Vagina (tissue), 2 donors: Measurements from ENCODE around the gene ITPR3. TPM values are rescaled to one million over a fixed set of nuclear protein-coding genes. Genes with fewer than 3 reads are reported as not detected.

Experiments
- DNase-seq, 2 donors: peaks; one replicate each; pipeline ENCODE4 v3.0.0-alpha.2; 2017; ENCODE audit errors: extremely low spot score in 2 of 2
- H3K27ac ChIP-seq: fragments of 200-600 bp; sonication (generic); one replicate; pipeline ENCODE4 v1.5.1; 2019
- H3K27me3 ChIP-seq: fragments of 200-600 bp; sonication (generic); one replicate; pipeline ENCODE4 v1.5.1; 2019
- H3K36me3 ChIP-seq, 2 donors: fragments of 200-600 bp; sonication (generic); one replicate each; pipeline ENCODE4 v1.5.1; 2017 to 2019
- H3K4me1 ChIP-seq: fragments of 200-600 bp; sonication (generic); one replicate; pipeline ENCODE4 v1.5.1; 2019
- H3K4me3 ChIP-seq, 2 donors: fragments of 200-600 bp; sonication (generic); 1 replicate in 1 of 2; 2 replicates in 1 of 2; pipeline ENCODE4 v1.5.1; 2016 to 2019
- H3K9me3 ChIP-seq: fragments of 200-600 bp; sonication (generic); one replicate; pipeline ENCODE4 v1.5.1; 2019
- CTCF ChIP-seq, 3 experiments: fragments of 450-650 bp in 2 of 3; fragments of 200-600 bp in 1 of 3; sonication (generic) in 1 of 3; IDR thresholded peaks; one replicate each; pipeline ENCODE4 v1.5.1; 2017 to 2019; ENCODE audit warnings: antibody characterized with exemption in 3 of 3, mild to moderate bottlenecking in 2 of 3, moderate library complexity in 2 of 3
- POLR2A ChIP-seq, 2 donors: fragments of 450-650 bp; IDR thresholded peaks; one replicate each; pipeline ENCODE4 v1.6.1; 2017; ENCODE audit warnings: antibody characterized with exemption in 2 of 2, mild to moderate bottlenecking in 2 of 2, moderate library complexity in 2 of 2
- POLR2AphosphoS5 ChIP-seq, 2 donors: sonication (generic); formaldehyde crosslinking; IDR thresholded peaks; one replicate each; pipeline ENCODE4 v1.9.0; 2017; ENCODE audit warnings: antibody characterized with exemption in 2 of 2, mild to moderate bottlenecking in 2 of 2, low read depth in 1 of 2; ENCODE audit not compliant: insufficient read depth in 1 of 2
- intact Hi-C: fragments of 100-400 bp; cut with DNase I; formaldehyde crosslinking; loops from one replicate; pipeline ENCODE4 v1.15.1; 2023
- total RNA-seq: library from RNA; depleted of rRNA; stranded (reverse); fragments of >200 nt; gene quantifications from one replicate; pipeline ENCODE4 v1.2.3, GENCODE V29; 2016

ITPR3 gene
- total RNA-seq, 1 donor from 2014 or later = 50.1 TPM

- intact Hi-C loops = no loop called here
- Histone ChIP-seq H3K27ac (no peak overlapping the region), H3K9me3 (no peaks in the 10 kb centered on the region), H3K36me3 (no peaks in the 10 kb centered on the region), H3K4me3 (no peak overlapping the region), H3K4me1 (peaks cover 44% of the 10 kb centered on the region), H3K27me3 (no peaks in the 10 kb centered on the region)
- TF ChIP-seq POLR2A (IDR thresholded peaks at IDR 0.05) = no peak
- no peak for TF ChIP-seq CTCF (IDR thresholded peaks at IDR 0.05)
- TF ChIP-seq POLR2AphosphoS5 (IDR thresholded peaks at IDR 0.05; ENCODE audit: insufficient read depth in 1 of 2, low read depth in 1 of 2) = no peak
- no peak for DNase-seq
Measured at GRCh38 chr6:33636655-33637054, 15.5 kb downstream of the ITPR3 start.

DNA sequence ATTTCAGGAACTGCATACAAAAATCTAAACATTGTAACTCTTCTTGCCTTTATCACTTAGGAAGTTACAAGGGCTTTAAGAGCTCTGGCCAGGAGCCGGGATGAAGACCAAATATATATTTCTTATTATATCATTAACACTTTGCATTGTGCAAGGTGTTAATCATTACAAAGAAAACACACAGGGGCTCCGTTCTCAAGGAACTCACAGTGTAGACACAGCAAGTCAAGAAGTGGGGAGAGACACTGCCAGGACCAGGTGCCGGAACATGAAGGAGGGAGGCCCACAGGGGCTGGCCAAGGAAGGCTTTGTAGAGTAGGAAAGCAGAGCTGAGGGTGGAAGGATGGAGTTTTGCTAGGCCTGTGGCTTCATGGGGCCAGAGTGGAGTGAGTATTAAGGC is 17.4 kb downstream of the ITPR3 start:
- intact Hi-C loops = no loop called here
- no peaks in the 10 kb centered on the region for H3K9me3 ChIP-seq
- no peaks in the 10 kb centered on the region for H3K27me3 ChIP-seq
- no peak for DNase-seq
- peaks cover 42% of the 10 kb centered on the region for H3K4me1 ChIP-seq
- H3K4me3 ChIP-seq = no peak overlapping the region
- H3K27ac ChIP-seq = no peak overlapping the region
- no peaks in the 10 kb centered on the region for H3K36me3 ChIP-seq
- TF ChIP-seq POLR2A (IDR thresholded peaks at IDR 0.05) (no peak), CTCF (IDR thresholded peaks at IDR 0.05) (no peak), POLR2AphosphoS5 (IDR thresholded peaks at IDR 0.05; ENCODE audit: insufficient read depth in 1 of 2, low read depth in 1 of 2) (no peak)

DNA sequence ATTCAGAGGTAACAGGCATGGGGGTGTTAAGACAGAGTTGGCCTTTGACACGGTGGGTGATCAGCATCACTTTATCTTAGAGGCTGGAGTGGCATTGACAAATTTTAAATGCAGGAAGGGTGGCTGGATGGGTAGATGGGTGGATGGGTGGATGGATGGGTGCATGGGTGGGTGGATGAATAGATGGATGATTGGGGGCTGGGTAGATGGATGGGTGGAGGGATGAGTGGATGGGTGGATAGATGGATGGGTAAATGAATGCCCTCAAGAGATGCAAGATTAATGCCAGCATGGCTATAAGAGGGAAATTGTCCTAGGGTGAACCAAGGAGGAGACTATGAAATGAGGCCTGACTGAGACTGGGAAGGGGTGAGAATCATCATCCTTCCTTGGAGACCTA is 18.4 kb downstream of the ITPR3 start:
- no peak for DNase-seq
- Histone ChIP-seq H3K4me1 (peaks cover 34% of the 10 kb centered on the region), H3K36me3 (no peaks in the 10 kb centered on the region), H3K27ac (no peak overlapping the region), H3K27me3 (no peaks in the 10 kb centered on the region), H3K4me3 (no peak overlapping the region), H3K9me3 (no peaks in the 10 kb centered on the region)
- intact Hi-C loops = no loop called here
- TF ChIP-seq CTCF (IDR thresholded peaks at IDR 0.05) (no peak), POLR2A (IDR thresholded peaks at IDR 0.05) (no peak), POLR2AphosphoS5 (IDR thresholded peaks at IDR 0.05; ENCODE audit: insufficient read depth in 1 of 2, low read depth in 1 of 2) (no peak)

DNA sequence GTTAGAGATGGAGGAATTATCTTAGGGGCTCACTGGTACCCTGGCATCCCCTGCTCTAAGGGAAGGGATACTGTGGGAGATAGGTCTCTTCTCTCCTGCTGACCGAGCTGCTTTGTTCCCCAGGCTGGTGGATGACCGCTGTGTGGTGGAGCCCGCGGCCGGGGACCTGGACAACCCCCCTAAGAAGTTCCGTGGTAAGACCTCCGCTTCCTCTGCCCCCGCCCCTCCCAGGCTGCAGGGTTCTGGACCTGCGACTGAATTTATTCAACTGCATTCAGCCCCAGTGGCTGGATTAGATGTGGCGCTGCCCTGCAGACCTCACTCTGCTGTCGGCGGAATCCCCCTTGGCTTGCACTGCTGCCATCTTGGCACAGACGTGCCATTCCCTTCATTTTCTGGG is 19.2 kb downstream of the ITPR3 start:
- Histone ChIP-seq H3K36me3 (no peaks in the 10 kb centered on the region), H3K9me3 (no peaks in the 10 kb centered on the region), H3K4me3 (no peak overlapping the region), H3K27me3 (no peaks in the 10 kb centered on the region), H3K27ac (no peak overlapping the region), H3K4me1 (peaks cover 29% of the 10 kb centered on the region)
- no peak for DNase-seq
- TF ChIP-seq POLR2AphosphoS5 (IDR thresholded peaks at IDR 0.05; ENCODE audit: insufficient read depth in 1 of 2, low read depth in 1 of 2) (no peak), CTCF (IDR thresholded peaks at IDR 0.05) (no peak), POLR2A (IDR thresholded peaks at IDR 0.05) (no peak)
- intact Hi-C loops = no loop called here

DNA sequence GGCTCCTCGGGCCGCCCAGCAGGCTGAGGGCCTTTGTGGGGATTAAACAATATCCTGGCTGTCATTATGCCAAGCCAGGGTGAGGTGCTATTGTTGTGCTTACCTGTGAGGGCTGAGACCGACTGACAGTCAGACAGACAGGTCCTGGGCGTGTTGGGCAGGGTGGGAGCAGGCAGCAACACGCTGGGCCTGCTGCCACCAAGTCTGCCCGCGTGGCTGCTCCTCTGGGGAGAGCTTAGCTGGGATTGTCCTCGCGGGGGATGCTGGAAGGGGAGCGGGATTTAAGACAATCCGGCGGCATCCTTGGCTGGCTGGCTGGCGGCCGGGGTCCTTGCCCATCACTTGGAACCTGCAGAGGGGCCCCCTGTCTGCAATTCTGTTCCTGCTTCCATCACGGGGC is 20.0 kb downstream of the ITPR3 start:
- intact Hi-C loops = no loop called here

More for the DNA sequence above, 20.0 kb downstream of the ITPR3 start:
- TF ChIP-seq POLR2AphosphoS5 (IDR thresholded peaks at IDR 0.05; ENCODE audit: insufficient read depth in 1 of 2, low read depth in 1 of 2) (peak in 1 of 2 donors; percentile 16), POLR2A (IDR thresholded peaks at IDR 0.05) (no peak), CTCF (IDR thresholded peaks at IDR 0.05) (no peak)
- Histone ChIP-seq H3K36me3 (no peaks in the 10 kb centered on the region), H3K4me3 (no peak overlapping the region), H3K9me3 (no peaks in the 10 kb centered on the region), H3K4me1 (peaks cover 29% of the 10 kb centered on the region), H3K27ac (no peak overlapping the region), H3K27me3 (no peaks in the 10 kb centered on the region)
- no peak for DNase-seq
